Testis (tissue), 2 donors: ENCODE results near the gene ZFYVE27.

ENCODE experiments used
- CTCF ChIP-seq, 3 experiments: fragments of 450-650 bp in 2 of 3; fragments of 200-600 bp in 1 of 3; sonication (generic) in 1 of 3; IDR thresholded peaks; one replicate each; pipeline ENCODE4 v1.5.1; 2016 to 2019; ENCODE audit warnings: antibody characterized with exemption in 3 of 3, mild to moderate bottlenecking in 2 of 3, moderate library complexity in 1 of 3
- POLR2A ChIP-seq: fragments of 450-650 bp; IDR thresholded peaks from one replicate; pipeline ENCODE4 v1.6.1; 2017; ENCODE audit warnings: antibody characterized with exemption, mild to moderate bottlenecking, moderate library complexity

- TF ChIP-seq CTCF (IDR thresholded peaks at IDR 0.05) (no peak), POLR2A (no peak)
These were observed 29.3 kb downstream of the ZFYVE27 start for GRCh38 chr10:97766106-97766810.
